ENCODE results near the gene DAO.

DAO gene

DNA sequence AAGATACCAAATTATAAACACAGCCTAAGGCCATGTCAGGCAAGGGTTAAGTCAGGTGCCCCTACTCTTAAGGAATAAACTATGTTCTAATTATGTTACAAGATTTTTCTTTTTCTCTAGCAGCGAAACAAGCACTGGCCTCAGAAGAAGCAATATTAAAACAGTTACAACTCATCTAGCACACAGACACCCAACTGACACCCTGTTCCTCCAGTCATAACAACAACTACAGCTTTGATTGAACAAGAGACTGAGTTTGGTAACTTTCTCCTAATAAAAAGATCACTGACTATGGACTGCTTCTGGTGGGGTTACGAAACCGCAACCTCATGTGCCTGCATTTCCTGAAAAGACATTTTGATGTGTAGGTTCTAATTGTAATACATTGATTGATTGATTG lies 3.3 kb upstream of the DAO start:
- no peak for DNase-seq

DNA sequence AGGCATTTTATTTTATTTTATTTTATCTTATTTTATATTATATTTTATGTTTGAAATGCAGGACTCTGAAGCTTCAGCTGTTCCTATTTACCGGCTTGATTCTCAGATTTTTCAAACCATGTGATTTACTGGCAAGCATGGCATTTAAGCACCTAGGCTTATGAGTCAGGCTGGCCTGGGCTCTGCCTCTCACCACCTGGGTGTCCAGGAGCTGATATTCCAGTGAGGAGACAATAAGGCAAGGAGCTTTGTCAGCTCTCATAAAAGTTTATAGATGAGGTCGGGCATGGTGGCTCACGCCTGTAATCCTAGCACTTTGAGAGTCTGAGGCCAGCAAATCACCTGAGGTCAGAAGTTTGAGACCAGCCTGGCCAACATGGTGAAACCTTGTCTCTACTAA lies 2.1 kb downstream of the DAO start:
- no peak for DNase-seq

DNA sequence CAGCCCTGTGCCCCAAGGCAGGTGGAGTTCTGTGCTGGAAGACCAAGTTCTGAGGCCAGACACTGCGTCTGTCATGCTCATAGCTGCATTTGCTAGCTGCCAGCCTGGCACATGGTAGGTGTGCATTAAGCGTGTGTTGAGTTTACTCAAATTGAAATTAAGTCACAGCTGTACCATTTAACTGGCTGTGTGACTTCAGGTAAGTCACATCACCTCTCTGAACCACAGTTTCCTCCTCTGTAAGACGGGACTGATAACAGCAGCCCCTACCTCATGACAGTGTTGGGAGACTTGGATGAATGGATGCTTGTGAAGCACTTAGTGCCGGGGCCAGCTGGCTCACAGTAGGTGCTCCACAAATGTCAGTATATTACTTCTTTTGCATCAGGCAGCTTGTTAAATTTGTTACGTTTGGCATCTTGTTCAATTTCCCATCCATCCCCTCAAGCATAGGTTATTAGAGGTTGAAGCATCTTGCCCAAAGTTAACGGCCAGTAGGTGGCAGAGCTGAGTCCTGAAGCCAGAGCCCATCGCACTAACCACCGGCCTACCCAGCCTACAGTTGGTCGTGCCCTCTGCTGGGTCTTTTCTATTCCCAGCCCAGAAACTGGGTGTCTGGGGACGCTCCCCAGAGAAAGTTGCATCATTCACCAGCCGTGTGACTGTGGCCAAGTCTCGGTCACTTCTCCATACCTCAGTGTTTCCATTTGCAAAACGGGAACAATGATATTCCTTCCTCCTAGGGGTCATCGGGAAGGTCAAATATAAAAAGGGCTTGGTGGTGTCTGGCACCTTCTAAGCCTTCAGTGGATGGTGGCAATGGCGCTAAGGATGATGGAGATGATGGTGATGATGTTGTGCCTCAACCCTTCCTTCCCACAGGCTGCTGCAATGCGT lies 4.5 kb downstream of the DAO start:
- DNase-seq, result peak; percentile 89 to 95

DNA sequence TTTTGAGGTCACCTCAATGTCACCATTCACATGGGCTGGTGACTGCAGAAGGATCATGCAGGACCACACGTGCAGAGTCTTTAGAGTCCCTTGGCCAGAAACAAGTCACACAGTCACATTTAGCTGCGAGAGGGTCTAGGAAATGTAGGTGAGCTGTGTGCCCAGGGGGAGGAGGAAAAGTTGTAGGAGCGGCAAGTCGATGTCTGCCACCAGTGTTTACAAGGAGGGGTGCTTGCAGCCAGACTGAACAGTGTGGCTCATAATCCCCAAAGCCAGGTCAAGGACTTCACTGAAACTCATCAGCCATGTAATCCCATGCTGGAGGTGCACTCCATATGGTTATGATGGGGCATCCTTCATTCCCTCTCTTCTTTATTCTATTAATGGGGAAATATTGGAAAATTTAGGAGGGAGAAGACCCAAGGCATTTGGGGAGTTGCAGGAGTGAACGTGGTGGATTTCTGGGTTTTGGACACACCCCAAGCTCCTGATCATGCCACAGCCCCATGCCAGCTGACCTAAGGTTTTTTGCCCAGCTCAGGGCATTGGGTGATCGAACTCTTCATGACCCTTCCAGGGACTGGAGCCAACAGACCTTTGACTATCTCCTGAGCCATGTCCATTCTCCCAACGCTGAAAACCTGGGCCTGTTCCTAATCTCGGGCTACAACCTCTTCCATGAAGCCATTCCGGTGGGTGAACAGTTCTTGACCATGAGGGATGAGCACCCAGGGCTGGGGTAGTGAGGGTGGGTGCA lies 7.2 kb downstream of the DAO start:
- no peak for DNase-seq

DNA sequence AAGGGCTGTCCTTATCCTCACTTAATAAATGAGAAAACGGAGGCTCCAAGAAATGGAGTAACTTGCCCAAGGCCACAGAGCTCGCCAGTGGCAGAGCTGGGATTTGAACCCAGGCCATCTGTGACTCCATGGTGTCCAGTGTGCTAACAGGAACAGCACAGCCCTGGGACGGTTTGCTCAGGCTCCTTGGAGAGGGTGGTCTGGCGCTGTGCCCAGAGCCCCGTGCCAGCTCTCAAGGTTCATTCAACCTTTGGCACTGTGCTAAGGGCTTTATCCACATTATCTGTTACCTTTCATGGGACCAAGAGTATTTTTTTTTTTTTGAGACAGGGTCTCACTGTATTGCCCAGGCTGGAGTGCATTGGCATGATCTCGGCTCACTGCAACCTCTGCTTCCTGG lies 8.1 kb downstream of the DAO start:
- DNase-seq, result no peak

DNA sequence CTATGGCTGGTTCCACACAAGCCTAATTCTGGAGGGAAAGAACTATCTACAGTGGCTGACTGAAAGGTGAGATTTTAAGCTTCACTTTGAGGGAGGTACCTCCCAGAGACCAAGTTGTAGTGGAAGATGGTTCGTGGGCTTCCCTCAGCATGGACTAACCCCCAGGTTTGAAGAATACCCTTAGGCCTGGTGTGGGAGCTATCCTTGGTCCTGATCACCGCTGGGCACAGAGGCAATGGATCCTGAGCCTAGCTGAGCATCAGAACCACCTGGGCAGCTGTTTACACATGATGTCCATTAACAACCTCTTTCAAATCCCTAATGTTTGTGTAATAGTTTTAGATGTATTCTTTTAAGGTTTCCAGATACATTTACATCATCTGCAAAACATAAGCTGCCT lies 10.3 kb downstream of the DAO start:
- DNase-seq, result no peak

DNA sequence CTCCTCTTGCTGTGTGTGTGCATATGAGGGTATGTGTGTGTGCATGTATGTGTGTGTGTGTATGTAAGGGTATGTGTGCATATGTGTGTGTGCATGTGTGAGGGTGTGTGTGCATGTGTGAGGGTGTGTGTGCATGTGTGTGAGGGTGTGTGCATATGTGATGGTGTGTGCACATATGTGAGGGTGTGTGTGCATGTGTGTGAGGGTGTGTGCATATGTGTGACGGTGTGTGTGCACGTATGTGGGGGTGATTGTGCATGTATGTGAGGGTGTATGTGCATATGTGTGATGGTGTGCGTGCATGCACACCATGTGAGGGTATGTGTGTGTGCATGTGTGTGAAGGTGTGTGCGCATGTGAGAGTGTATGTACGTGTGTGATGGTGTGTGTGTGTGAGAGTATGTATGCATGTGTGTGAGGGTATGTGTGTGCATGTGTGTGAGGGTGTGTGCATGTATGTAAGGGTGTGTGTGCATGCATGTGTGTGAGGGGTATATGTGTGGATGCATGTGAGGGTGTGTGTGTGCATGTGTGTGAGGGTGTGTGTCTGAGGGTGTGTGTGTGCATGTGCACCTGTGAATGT lies 15.4 kb downstream of the DAO start:
- no peak for DNase-seq

DNA sequence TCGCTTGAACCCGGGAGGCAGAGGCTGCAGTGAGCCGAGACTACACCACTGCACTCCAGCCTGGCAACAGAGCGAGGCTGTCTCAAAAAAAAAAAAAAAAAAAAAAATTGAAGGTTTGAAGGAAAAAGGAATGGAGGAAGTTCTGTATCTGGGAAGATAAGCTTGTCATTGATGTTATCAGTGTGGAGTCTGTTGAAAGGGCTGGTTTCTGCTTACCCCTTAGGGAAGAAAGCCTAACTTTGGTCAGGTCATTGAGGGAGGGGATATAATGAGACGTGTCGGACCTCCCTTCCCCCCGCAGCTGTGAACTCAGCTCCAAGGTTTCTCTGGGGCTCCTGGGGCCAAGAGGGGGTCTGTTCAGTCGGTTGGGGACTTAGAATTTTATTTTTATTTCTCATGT lies 16.4 kb downstream of the DAO start:
- DNase-seq, result no peak

DNA sequence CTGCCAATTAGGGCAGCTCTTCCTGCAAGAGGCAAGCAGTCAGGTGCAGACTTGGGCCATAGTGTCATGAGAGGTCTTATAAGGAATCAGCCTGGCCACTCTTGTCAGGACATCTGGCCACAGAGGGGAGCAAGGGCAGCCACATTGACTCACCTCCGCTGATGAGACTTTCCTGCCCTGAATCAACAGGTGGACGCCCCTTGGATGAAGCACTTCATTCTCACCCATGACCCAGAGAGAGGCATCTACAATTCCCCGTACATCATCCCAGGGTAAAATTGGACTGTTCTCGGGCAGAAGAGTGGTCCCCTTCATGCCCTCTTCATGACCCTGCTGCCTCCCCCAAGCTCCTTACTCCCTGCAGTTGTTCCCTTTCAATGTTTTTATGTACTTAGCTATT lies 16.9 kb downstream of the DAO start:
- DNase-seq, result no peak

DNA sequence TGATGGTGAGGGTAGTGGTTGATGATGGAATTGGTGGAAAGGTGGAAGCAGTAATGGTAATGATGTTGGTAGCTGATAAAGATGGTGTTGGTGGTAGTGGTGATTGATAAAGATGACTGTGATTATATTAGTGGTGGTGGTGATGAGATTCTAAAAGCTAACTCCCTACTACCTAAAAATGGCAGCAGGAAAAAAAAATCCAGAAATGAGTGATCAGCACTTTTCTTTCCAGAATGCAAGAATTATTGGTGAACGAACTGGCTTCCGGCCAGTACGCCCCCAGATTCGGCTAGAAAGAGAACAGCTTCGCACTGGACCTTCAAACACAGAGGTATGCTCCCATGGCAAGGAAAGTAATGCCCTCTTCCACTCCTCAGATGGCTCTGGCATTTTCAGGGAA lies 19.3 kb downstream of the DAO start:
- no peak for DNase-seq

DNA sequence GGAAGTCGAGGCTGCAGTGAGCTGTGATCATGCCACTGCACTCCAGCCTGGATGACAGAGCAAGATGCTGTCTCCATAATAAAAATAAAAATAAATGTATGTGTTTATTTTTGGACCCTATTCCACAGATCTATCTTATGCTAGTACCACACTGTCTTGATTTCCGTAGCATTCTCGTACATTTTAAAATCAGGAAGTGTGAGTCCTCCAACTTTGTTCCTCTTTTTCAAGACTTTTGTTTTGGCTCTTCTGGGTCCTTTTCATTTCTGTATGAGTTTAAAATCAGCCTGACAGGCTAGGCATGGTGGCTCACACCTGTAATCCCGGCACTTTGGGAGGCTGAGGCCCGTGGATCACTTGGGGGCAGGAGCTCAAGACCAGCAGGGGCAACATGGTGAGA lies 25.8 kb downstream of the DAO start:
- DNase-seq, result peak; percentile 59 to 62

DNA sequence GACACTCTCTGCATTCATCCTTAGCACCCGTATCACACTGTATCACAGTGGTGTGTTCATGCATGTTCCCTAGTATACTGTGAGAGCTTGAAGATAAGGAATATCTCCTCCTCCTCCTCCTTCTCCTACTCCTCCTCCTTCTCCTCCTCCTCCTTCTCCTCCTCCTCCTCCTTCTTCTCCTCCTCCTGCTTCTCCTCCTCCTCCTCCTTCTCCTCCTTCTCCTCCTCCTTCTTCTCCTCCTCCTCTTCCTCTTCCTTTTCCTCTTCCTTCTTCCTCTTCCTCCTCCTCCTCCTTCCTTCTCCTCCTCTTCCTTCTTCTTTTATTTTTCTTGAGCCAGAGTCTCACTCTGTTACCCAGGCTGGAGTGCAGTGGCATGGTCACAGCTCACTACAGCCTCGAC lies 27.1 kb downstream of the DAO start:
- no peak for DNase-seq

DNA sequence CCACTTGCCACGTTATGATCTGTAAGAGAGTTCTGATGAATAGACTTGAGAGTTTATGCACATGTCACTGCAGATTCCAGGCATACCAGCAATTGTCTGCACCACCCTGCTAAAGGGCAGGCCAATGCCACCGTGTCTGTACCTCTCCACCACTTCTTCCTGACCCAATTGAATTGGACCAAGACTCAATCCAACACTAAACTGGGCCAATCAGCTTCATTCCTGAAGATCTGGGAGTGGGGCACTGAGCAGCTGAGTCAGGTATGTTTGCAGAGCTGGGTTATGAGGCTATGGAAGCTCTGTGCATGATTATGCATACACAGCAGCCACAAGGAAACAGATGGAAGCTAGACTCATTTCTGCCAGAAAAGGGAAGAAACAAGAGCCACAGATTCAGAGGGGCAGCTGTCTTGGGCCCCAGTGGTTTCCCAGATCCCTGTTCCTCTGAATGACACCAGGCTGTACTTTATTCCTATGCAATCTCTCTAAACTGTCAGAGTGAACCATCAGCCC lies 28.0 kb downstream of the DAO start:
- DNase-seq, result peak; percentile 51 to 62

DNA sequence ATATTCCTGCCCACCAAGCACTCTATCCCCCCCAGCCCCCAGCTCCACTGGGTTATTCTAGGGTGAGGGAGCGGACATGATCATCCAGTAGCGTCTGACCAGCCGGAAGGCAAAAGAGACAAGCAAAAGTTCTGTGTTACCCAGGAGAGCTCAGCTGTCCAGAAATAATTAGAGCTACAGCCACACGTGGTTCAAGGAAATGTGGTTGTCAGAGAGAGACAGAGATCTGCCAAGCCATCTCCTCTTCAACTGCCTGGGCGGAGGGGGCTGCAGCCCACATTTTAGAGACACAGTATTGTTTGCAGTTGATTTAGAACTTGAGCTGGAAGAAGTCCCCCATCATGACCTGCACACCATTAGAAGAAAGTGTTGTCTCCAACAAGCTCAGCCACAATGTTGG lies 30.4 kb downstream of the DAO start:
- no peak for DNase-seq

DNA sequence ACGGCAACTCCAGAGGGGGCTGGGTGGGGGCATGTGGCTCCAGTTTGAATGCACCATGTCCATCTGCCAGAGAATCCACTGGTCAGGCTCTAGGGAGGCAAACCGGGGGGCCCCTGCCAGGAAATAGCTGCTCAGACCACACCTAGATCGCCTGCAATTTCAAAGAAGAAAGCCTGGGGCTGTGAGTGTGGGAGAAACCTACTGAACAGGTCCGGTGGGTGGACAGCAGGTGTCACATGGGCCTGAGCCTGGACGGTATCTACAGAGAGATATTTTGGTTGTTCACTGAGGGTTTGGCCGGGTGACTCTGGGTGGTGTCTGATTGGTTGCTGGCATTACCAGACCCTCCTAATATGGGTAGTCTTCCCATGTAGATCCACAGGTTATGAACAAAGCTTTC lies 32.0 kb downstream of the DAO start:
- no peak for DNase-seq

DNA sequence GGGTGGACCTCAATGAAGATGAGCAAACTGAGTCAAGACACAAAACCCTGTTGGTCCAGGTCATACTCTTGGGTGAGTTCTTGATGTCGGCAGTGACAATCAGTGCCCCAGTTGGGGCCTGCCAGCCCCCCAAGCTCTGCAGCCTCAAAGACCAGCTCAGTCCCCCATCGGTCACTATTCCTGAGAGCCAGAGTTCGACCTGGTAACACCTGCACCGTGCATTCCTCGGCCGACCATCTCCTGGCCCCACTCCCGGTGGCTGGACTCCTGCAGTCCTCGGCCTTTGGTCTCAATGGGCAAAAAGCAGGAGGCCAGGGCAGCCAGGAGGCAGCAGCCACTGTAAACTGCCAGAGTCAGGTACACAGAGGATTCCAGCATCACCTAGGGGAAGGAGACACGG lies 32.5 kb downstream of the DAO start:
- no peak for DNase-seq

DNA sequence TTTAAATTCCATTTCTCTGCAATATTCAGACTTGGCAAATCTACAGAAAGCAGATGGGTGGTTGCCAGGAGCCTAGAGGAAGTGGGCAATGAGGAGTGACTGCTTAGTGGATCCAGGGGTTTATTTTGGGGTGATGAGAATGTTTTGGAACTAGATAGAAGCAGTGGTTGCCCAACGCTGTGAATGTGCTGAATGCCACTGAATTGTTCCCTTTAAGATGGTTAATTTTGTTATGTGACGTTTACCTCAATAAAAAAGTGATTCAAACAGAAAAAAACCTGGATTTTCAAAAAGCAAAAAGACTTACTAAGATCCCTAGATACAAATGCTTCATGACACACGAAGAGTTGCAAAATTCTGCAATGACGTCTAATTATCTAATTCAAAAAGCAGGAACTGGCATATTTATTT lies 34.2 kb downstream of the DAO start:
- peak; percentile 61 to 83 for DNase-seq

DNA sequence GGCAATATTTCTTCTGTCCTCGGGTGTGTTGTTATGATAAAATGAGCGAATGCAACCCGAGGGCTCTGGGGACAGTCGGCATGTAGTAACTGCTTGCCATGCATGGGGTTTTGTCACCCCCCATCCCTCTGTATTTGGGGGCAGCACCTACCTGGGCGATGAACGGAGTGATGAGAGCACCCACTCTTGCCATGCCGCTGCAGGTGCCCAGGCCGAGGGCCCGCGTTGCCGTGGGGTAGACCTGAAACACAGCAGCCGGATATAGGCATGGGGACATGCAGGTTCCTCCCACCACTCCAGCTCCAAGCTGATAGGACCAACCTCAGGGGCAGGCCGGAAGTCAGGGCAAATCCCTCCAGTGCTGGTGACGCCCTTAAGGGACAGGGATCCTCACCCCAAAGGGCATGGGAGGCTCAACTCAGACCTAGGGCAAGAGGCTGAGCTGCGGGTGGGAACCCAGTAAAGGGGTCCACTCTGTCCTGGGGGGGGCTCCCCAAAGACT lies 35.8 kb downstream of the DAO start:
- no peak for DNase-seq

DNA sequence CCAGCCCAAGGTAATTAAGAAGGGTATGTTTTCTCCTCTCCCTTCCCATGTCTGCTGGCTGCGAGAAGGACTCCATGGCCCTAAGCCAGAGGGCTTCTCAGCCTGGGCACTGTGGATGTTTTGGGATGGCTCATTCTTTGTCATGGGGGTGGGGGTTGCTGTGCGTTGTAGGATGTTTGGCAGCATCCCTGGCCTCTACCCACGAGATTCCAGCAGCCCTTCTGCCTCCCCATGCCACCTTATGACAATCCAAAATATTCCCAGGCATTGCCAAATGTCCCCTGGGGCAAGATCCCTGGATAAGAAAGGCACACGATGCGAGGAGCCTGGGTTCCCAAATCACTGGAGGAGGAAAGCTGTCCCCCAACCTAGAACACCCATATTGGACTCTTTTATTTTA lies 36.4 kb downstream of the DAO start:
- DNase-seq, result no peak

DNA sequence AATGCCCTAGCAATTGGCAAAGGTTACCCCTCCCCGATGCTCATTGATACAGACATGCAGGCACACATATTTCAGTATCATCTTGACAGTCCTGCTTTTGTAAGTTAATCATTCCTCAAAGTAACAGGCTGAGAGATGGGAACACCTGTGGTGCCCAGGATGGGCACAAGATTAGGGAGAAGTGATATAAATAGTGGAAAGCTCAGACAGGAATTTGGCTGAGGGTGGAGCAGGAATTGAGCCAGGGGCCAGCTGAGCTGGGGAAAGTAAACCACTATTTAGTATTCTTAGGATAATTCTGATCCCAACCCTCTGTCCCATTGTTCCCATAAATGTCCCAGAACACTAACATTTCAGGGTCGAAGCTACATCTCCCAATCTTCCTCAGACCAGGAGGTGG lies 38.3 kb downstream of the DAO start:
- no peak for DNase-seq

DNA sequence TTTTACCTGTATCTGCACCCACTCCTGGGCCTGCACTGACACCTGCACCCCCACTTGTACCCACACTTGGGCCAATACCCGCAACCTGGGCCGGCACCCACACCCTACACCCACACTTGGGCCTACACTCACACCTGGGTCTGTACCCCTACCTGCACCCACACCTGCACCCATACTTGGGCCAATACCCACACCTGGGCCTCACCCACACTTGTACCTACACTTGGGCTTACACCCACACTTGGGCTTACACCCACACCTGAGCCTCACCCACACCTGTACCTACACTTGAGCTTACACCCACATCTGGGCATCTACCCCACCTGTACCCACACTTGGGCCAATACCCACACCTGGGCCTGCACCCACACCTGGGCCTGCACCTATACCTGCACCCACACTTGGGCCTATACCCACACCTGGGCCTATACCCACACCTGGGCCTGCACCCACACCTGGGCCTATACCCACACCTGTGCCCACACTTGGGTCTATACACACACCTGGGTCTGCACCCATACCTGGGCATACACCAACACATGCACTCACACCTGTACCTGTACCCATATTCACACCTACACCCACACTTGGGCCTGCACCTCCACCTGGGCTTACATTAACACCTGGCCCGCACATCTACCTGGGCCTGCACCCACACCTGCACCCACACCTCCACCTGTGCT lies 39.2 kb downstream of the DAO start:
- DNase-seq, result no peak

DNA sequence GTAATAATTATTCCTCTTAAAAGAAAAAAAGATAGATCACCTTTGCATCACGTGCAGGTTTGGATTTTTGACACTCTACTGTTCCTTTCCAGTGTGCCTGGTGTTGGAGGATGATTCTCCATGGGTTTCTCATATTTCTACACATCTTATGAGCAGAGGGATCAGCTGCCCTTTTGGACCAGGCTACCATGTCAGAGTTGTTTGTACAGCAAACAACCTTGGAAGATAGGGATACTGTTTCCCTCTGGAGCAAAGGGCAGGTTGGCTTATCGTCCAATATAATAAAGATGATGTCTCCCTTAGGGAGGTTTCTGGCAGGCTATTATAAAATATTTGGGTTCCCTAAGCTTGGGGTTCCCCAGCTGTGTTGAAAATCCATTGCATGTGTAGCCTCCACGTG lies 42.1 kb downstream of the DAO start:
- no peak for DNase-seq

DNA sequence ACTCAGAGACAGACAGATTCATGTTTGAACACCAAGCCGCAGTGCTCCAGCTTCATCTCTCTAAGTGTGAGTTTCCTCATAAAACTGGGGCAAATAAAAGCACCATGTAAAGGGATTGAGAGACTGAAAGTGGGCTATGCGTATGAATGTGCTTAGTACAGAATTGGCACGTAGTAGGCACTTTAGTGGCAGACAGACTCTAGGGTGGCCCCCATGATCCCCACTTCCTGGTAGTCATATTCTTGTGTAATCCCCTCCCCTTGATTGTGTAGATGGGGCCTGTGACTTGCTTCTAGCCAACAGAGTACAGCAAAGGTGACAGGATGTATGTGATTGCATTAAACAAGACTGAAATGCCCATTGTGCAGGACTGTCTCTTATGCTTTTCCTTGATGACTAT lies 43.0 kb downstream of the DAO start:
- DNase-seq, result no peak
